Gastroesophageal sphincter (tissue), 4 donors: ENCODE measurements around the gene MYO3B. TPM values are rescaled to one million over a fixed set of nuclear protein-coding genes. Genes with fewer than 3 reads are reported as not detected.

Source experiments
- ATAC-seq: fragments of 150-250 bp; one replicate; pipeline ENCODE4 v1.9.1; 2016; ENCODE audit warnings: mild to moderate bottlenecking, moderate library complexity
- H3K27ac ChIP-seq, 4 donors: fragments of 200-600 bp; sonication (generic) in 3 of 4; 1 replicate in 3 of 4; 2 replicates in 1 of 4; pipeline ENCODE4 v1.5.1; 2016 to 2019
- H3K27me3 ChIP-seq: fragments of 200-600 bp; sonication (generic); one replicate; pipeline ENCODE4 v1.5.1; 2019
- H3K36me3 ChIP-seq, 2 donors: fragments of 200-600 bp; sonication (generic); one replicate each; pipeline ENCODE4 v1.5.1; 2019; ENCODE audit warnings: control low read depth in 1 of 2
- H3K4me1 ChIP-seq, 3 donors: fragments of 200-600 bp; sonication (generic); 1 replicate in 2 of 3; 2 replicates in 1 of 3; pipeline ENCODE4 v1.5.1; 2016 to 2019; ENCODE audit warnings: control low read depth in 2 of 3
- H3K4me3 ChIP-seq, 2 donors: fragments of 200-600 bp; sonication (generic); one replicate each; pipeline ENCODE4 v1.5.1; 2019; ENCODE audit warnings: mild to moderate bottlenecking in 1 of 2, moderate library complexity in 1 of 2
- H3K9me3 ChIP-seq, 3 donors: fragments of 200-600 bp; sonication (generic); one replicate each; pipeline ENCODE4 v1.5.1; 2017 to 2019; ENCODE audit warnings: control low read depth in 2 of 3
- EP300 ChIP-seq: sonication (generic); formaldehyde crosslinking; IDR thresholded peaks from one replicate; pipeline ENCODE4 v1.6.1; 2017; ENCODE audit warnings: antibody characterized with exemption, mild to moderate bottlenecking
- POLR2A ChIP-seq, 2 donors: fragments of 450-650 bp; IDR thresholded peaks; one replicate each; pipeline ENCODE4 v1.6.1; 2017; ENCODE audit warnings: antibody characterized with exemption in 2 of 2, mild to moderate bottlenecking in 2 of 2, moderate library complexity in 1 of 2
- POLR2AphosphoS5 ChIP-seq: sonication (generic); formaldehyde crosslinking; IDR thresholded peaks from one replicate; pipeline ENCODE4 v1.6.1; 2017; ENCODE audit warnings: antibody characterized with exemption
- WGBS, 2 donors: methylation state at CpG; one replicate each; pipeline ENCODE4 v1.1.5; 2018; ENCODE audit warnings: low coverage in 1 of 2; 5-methylcytosine and 5-hydroxymethylcytosine counted together
- total RNA-seq, 4 donors: library from RNA; depleted of rRNA; stranded (reverse); fragments of >200 nt; gene quantifications; one replicate each; pipeline ENCODE4 v1.1.0, GENCODE V29; 2016
- TF ChIP-seq, protein P1 (sequence below), 4 experiments: fragments of 200-600 bp in 2 of 4; fragments of 450-650 bp in 2 of 4; sonication (generic) in 1 of 4; IDR thresholded peaks; one replicate each; pipeline ENCODE4 v1.5.1; 2017 to 2019; ENCODE audit warnings: antibody characterized with exemption in 4 of 4, mild to moderate bottlenecking in 2 of 4, moderate library complexity in 2 of 4

Gene MYO3B
- total RNA-seq, 4 donors from 2014 or later, result not detected

DNA sequence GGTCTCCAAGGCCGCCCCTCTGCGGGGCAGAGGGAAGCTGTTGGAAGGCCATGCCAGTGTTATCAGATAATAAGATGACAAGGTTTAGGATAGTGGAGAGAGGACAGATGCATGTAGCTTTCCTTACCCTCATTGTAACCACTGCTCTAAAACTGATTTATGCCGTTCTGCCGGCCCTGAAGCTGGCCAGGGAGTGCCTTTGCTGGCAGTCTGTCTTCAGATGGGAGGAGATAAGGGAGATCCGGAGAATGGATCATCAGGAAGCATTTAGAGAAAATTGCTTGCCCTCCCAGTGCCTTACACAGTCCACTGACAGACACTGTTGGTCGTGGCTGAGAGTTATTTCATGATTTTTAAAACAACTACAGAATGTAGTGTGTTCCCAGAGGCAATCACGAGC is 35.4 kb upstream of the MYO3B start:
- no peaks in the 10 kb centered on the region for H3K9me3 ChIP-seq
- no peaks in the 10 kb centered on the region for H3K36me3 ChIP-seq
- no peak for ATAC-seq
- peaks cover 0 to 7% (median 0%) of the 10 kb centered on the region in 3 donors for H3K4me1 ChIP-seq
- 62 to 81% methylated on average over 4 of the region's 7 CpGs for WGBS, 2 donors
- no peaks in the 10 kb centered on the region for H3K27me3 ChIP-seq
- no peak overlapping the region for H3K4me3 ChIP-seq
- no peak for TF ChIP-seq POLR2A (IDR thresholded peaks at IDR 0.05)
- TF ChIP-seq EP300, result no peak
- no peak overlapping the region for H3K27ac ChIP-seq

DNA sequence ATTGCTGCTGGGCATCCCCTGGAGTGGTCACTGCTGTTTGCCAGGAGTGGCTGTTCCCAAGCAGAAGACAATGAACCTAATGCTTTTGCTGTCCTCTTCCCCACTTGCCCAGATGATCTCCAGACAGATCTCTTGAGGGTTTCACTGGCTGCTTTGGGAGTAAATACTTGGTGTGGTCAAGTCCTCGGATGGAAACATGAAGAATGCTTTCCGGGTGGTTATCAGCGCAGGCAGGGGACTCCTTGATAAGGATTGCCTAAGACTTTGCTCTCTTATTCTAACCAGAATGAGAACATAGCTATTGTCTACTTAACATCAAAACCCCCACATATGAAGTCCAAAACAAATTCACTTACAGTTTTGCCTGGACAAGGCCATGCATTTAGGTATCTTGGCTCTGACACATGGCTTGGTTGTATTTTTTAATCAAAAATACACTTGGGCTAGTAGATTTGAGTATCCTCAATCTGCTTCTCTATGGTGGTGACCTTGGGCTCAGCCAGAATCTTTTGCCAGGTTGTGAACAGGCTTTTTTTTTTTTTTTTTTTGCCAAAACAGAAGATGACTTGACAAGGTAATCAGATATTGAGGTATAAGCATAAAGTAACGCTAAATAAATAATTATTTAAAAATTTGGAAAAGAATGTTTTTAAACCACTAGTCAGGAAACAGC is 34.8 kb upstream of the MYO3B start:
- no peaks in the 10 kb centered on the region for H3K36me3 ChIP-seq
- no peak for ATAC-seq
- WGBS, 2 donors, result 60 to 88% methylated on average over 1 to 2 of the region's 4 CpGs
- TF ChIP-seq, protein P1, sequence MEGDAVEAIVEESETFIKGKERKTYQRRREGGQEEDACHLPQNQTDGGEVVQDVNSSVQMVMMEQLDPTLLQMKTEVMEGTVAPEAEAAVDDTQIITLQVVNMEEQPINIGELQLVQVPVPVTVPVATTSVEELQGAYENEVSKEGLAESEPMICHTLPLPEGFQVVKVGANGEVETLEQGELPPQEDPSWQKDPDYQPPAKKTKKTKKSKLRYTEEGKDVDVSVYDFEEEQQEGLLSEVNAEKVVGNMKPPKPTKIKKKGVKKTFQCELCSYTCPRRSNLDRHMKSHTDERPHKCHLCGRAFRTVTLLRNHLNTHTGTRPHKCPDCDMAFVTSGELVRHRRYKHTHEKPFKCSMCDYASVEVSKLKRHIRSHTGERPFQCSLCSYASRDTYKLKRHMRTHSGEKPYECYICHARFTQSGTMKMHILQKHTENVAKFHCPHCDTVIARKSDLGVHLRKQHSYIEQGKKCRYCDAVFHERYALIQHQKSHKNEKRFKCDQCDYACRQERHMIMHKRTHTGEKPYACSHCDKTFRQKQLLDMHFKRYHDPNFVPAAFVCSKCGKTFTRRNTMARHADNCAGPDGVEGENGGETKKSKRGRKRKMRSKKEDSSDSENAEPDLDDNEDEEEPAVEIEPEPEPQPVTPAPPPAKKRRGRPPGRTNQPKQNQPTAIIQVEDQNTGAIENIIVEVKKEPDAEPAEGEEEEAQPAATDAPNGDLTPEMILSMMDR (IDR thresholded peaks at IDR 0.05), result no peak
- TF ChIP-seq EP300, result no peak
- no peak for TF ChIP-seq POLR2AphosphoS5
- no peak for TF ChIP-seq POLR2A (IDR thresholded peaks at IDR 0.05)
- H3K27ac ChIP-seq, result no peak overlapping the region
- no peak overlapping the region for H3K4me3 ChIP-seq
- no peaks in the 10 kb centered on the region for H3K9me3 ChIP-seq
- H3K4me1 ChIP-seq, result peaks cover 0 to 7% (median 0%) of the 10 kb centered on the region in 3 donors
- no peaks in the 10 kb centered on the region for H3K27me3 ChIP-seq

DNA sequence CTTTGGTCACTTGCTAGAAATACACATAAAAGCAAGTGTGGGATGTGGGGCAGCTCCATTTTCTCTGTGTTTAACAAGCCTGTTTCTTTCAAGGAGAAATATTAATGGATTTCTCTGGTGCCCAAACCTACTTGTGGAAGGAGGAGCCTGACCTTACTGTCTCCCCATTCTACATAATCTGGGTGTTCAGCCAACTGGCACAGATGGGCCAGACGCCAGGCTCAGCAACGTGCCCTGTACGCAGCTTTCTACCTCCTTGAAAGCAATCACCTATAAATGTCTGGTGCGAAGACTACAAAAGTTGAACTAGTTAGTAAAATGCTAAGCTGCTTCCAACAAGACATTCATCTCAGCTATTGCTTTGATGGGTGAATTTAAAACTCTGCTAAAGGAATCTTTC is 33.2 kb upstream of the MYO3B start:
- no peak for ATAC-seq
- Histone ChIP-seq H3K9me3 (no peaks in the 10 kb centered on the region), H3K4me3 (no peak overlapping the region), H3K36me3 (no peaks in the 10 kb centered on the region), H3K27ac (no peak overlapping the region), H3K27me3 (no peaks in the 10 kb centered on the region), H3K4me1 (peaks cover 0 to 7% (median 0%) of the 10 kb centered on the region in 3 donors)
- 49% methylated on average over 4 of the region's 4 CpGs; no CpG with 5 or more reads in 1 of the 2 donors for WGBS, 2 donors
- TF ChIP-seq POLR2AphosphoS5, result no peak
- no peak for TF ChIP-seq EP300
- TF ChIP-seq POLR2A (IDR thresholded peaks at IDR 0.05), result no peak
- TF ChIP-seq, protein P1 (IDR thresholded peaks at IDR 0.05), result no peak

DNA sequence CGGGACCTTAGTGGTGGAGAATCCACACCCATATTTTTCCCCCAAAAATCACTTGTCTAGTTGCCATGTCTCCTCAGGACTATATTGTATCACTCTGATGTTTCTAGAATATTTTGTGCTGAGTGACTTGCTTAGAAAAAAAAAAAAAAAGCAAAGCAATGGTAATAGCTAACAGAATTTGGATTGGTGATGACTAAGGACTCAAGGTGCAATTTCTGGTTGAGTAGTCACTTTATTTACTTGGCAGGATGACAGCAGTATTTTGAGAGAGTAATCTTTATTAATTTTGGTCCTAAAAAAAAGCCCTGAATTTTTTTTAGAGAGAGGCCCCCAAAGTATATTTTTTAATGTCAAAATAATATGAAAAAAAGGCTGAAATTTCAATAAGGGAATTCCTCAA is 32.8 kb upstream of the MYO3B start:
- no peak overlapping the region for H3K4me3 ChIP-seq
- TF ChIP-seq EP300 (no peak), POLR2AphosphoS5 (no peak), POLR2A (IDR thresholded peaks at IDR 0.05) (no peak)
- TF ChIP-seq, protein P1 (IDR thresholded peaks at IDR 0.05), result no peak
- ATAC-seq, result no peak

DNA sequence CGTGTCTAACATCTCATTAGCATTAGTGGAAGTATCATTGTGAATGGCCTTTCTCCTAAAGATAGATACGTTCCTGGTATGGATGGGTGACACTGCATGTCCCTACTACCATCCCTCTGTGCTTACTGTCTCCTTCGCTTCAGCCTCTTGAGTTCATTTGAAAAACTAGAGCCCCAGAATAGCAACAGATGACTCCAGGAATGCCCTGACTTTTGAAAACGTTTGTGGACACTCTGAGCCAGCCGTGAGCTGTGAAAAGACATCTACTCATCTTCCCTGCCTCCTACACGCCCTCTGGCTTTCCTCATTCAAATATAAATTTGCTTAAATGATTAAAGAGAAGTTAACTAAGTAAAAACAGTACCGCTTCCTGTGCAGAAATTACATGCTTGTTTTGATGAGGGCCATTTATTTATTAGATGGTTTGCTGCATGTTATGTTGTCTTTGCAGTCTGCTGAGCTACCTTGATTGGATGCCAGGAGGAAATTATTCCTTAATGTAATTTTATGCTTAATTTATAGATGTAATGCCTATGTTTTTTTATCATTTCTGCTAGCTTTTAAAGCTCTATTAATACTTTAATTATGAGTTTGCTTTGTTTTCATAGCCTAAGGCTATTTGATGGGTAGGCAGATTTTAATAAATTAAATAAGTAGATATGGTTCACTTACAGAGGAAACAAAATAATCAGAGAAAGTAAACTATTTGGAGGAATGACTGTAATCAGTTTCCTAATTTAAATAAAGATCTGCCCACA is 32.1 kb upstream of the MYO3B start:
- Histone ChIP-seq H3K27ac (no peak overlapping the region), H3K36me3 (no peaks in the 10 kb centered on the region), H3K9me3 (no peaks in the 10 kb centered on the region), H3K4me3 (no peak overlapping the region), H3K27me3 (no peaks in the 10 kb centered on the region), H3K4me1 (peaks cover 0 to 7% (median 0%) of the 10 kb centered on the region in 3 donors)
- TF ChIP-seq POLR2AphosphoS5 (no peak), EP300 (no peak), POLR2A (IDR thresholded peaks at IDR 0.05) (no peak)
- TF ChIP-seq, protein P1 (IDR thresholded peaks at IDR 0.05), result no peak
- ATAC-seq, result no peak
- 53 to 54% methylated on average over 7 of the region's 7 CpGs for WGBS, 2 donors

More for the DNA sequence above, 32.8 kb upstream of the MYO3B start:
- H3K27me3 ChIP-seq, result no peaks in the 10 kb centered on the region
- H3K36me3 ChIP-seq, result no peaks in the 10 kb centered on the region
- H3K27ac ChIP-seq, result no peak overlapping the region
- H3K9me3 ChIP-seq, result no peaks in the 10 kb centered on the region
- H3K4me1 ChIP-seq, result peaks cover 0 to 7% (median 0%) of the 10 kb centered on the region in 3 donors
- WGBS, 2 donors, result 64 to 80% methylated on average over 1 of the region's 1 CpG
